Activated B cell treated with CpG ODN at 0.5 μM for 24 hours (primary cell): Measurements from ENCODE around the gene CHAC1. TPM values are rescaled to one million over a fixed set of nuclear protein-coding genes. Genes with fewer than 3 reads are reported as not detected.

ENCODE experiments used
- ATAC-seq: fragments of 200-7000 bp; cut with Tn5 transposase; one replicate; pipeline ENCODE4 v1.10.0; 2021; ENCODE audit warnings: low read depth, mild to moderate bottlenecking, moderate library complexity
- CTCF ChIA-PET: fragments of 350-600 bp; sonication (Branson Sonifier 250); formaldehyde crosslinking; loops from one replicate; lab custom pipeline; 2021; ENCODE audit warnings: antibody characterized with exemption; lab: Charles Lee
- POLR2A ChIA-PET: fragments of 350-600 bp; sonication (Branson Sonifier 250); formaldehyde crosslinking; loops from one replicate; lab custom pipeline; 2021; ENCODE audit warnings: antibody characterized with exemption; lab: Charles Lee
- DNase-seq: peaks from one replicate; pipeline ENCODE4 v3.0.0; 2022
- H3K27ac Mint-ChIP-seq: one replicate; pipeline ENCODE4 v1.8.0; 2020; ENCODE audit warnings: mixed read lengths
- H3K27me3 Mint-ChIP-seq: one replicate; pipeline ENCODE4 v1.8.0; 2021; ENCODE audit warnings: mixed read lengths
- H3K36me3 Mint-ChIP-seq: one replicate; pipeline ENCODE4 v1.8.0; 2021; ENCODE audit warnings: low read depth, mixed read lengths
- H3K4me1 Mint-ChIP-seq: one replicate; pipeline ENCODE4 v1.8.0; 2021; ENCODE audit warnings: mixed read lengths
- H3K4me3 Mint-ChIP-seq: one replicate; pipeline ENCODE4 v1.8.0; 2020; ENCODE audit warnings: mild to moderate bottlenecking, mixed read lengths
- H3K9me3 Mint-ChIP-seq: one replicate; pipeline ENCODE4 v1.8.0; 2020; ENCODE audit warnings: mixed read lengths
- CTCF ChIP-seq: fragments of 200-600 bp; IDR thresholded peaks from one replicate; pipeline ENCODE4 v1.8.0; 2022; ENCODE audit warnings: antibody characterized with exemption, mild to moderate bottlenecking
- intact Hi-C: fragments of 100-400 bp; cut with micrococcal nuclease; formaldehyde crosslinking; loops from one replicate; pipeline ENCODE4 v1.15.1; 2024
- total RNA-seq: library from RNA; stranded (reverse); gene quantifications from 2 replicates; pipeline ENCODE4 v1.2.3, GENCODE V29; 2022

The CHAC1 gene
- total RNA-seq, 1 donor from 2014 or later: 27.3 TPM

- POLR2A ChIA-PET: no interaction called here
- TF ChIP-seq CTCF: no peak
- CTCF ChIA-PET: no interaction called here
Measured at GRCh38 chr15:40988156-40988555, 34.9 kb downstream of the CHAC1 start.

GRCh38 chr15:40990080-40990479, 36.8 kb downstream of the CHAC1 start:
- H3K4me1 Mint-ChIP-seq: no peaks in the 10 kb centered on the region
- H3K27me3 Mint-ChIP-seq: no peaks in the 10 kb centered on the region
- ChIA-PET POLR2A (no interaction called here), CTCF (no interaction called here)
- ATAC-seq: no peak
- no peak for TF ChIP-seq CTCF
- H3K4me3 Mint-ChIP-seq: no peak overlapping the region
- no peaks in the 10 kb centered on the region for H3K9me3 Mint-ChIP-seq
- DNase-seq: no peak
- intact Hi-C loops: no loop called here
- peaks cover 82% of the 10 kb centered on the region for H3K36me3 Mint-ChIP-seq
- H3K27ac Mint-ChIP-seq: no peak overlapping the region

More at GRCh38 chr15:40988156-40988555, 34.9 kb downstream of the CHAC1 start:
- H3K4me1 Mint-ChIP-seq: no peaks in the 10 kb centered on the region
- ATAC-seq: no peak
- no peak overlapping the region for H3K4me3 Mint-ChIP-seq
- DNase-seq: no peak
- H3K27ac Mint-ChIP-seq: no peak overlapping the region
- intact Hi-C loops: no loop called here
- H3K36me3 Mint-ChIP-seq: peaks cover 90% of the 10 kb centered on the region
- no peaks in the 10 kb centered on the region for H3K9me3 Mint-ChIP-seq
- no peaks in the 10 kb centered on the region for H3K27me3 Mint-ChIP-seq

- H3K36me3 Mint-ChIP-seq: peaks cover 82% of the 10 kb centered on the region
- CTCF ChIA-PET: interaction anchor here (1.0 kb wide), 1 partner anchor 38 kb away, joined by 3 read pairs; the partner anchor contains the start of gene CHAC1
- intact Hi-C loops: no loop called here
Measured at GRCh38 chr15:40990789-40991188, 37.5 kb downstream of the CHAC1 start.

GRCh38 chr15:40991355-40991754, 38.1 kb downstream of the CHAC1 start:
- H3K9me3 Mint-ChIP-seq: no peaks in the 10 kb centered on the region
- H3K4me1 Mint-ChIP-seq: no peaks in the 10 kb centered on the region
- ChIA-PET CTCF (interaction anchor here (1.0 kb wide), 1 partner anchor 39 kb away, joined by 3 read pairs; the partner anchor contains the start of gene CHAC1), POLR2A (no interaction called here)
- no peak overlapping the region for H3K27ac Mint-ChIP-seq
- H3K27me3 Mint-ChIP-seq: no peaks in the 10 kb centered on the region
- peaks cover 80% of the 10 kb centered on the region for H3K36me3 Mint-ChIP-seq
- no peak for TF ChIP-seq CTCF
- intact Hi-C loops: no loop called here
- no peak overlapping the region for H3K4me3 Mint-ChIP-seq
- no peak for DNase-seq
- ATAC-seq: no peak

More at GRCh38 chr15:40990789-40991188, 37.5 kb downstream of the CHAC1 start:
- POLR2A ChIA-PET: no interaction called here
- ATAC-seq (no peak), DNase-seq (no peak)
- H3K9me3 Mint-ChIP-seq: no peaks in the 10 kb centered on the region
- no peak overlapping the region for H3K4me3 Mint-ChIP-seq
- no peaks in the 10 kb centered on the region for H3K4me1 Mint-ChIP-seq
- no peak overlapping the region for H3K27ac Mint-ChIP-seq
- no peaks in the 10 kb centered on the region for H3K27me3 Mint-ChIP-seq
- TF ChIP-seq CTCF: no peak

- CTCF ChIA-PET: no interaction called here
Measured at GRCh38 chr15:40992241-40992741, 39.0 kb downstream of the CHAC1 start.

More at GRCh38 chr15:40992241-40992741, 39.0 kb downstream of the CHAC1 start:
- no peaks in the 10 kb centered on the region for H3K27me3 Mint-ChIP-seq
- TF ChIP-seq CTCF: no peak
- no peaks in the 10 kb centered on the region for H3K9me3 Mint-ChIP-seq
- no peaks in the 10 kb centered on the region for H3K4me1 Mint-ChIP-seq
- ATAC-seq (no peak), DNase-seq (no peak)
- no peak overlapping the region for H3K27ac Mint-ChIP-seq
- POLR2A ChIA-PET: no interaction called here
- H3K4me3 Mint-ChIP-seq: no peak overlapping the region
- H3K36me3 Mint-ChIP-seq: peaks cover 79% of the 10 kb centered on the region
- intact Hi-C loops: no loop called here
